ENCODE results near the gene ADAM15.
A peak's percentile ranks its signal among the peaks of the same experiment; 100 is the strongest.

ADAM15 gene

GRCh38 chr1:155083865-155084721 is 33.0 kb downstream of the ADAM15 start:
- H3K27ac Mint-ChIP-seq: peak overlapping the region; percentile 13
- H3K9me3 Mint-ChIP-seq: no peaks in the 10 kb centered on the region
- TF ChIP-seq CTCF (IDR thresholded peaks at IDR 0.05): no peak
- H3K4me3 Mint-ChIP-seq: peak overlapping the region; percentile 95
- peaks cover 9% of the 10 kb centered on the region for H3K36me3 Mint-ChIP-seq (ENCODE audit: low read depth)
- DNase-seq: no peak
- H3K27me3 Mint-ChIP-seq (ENCODE audit: low read depth, poor library complexity): peaks cover 11% of the 10 kb centered on the region
- H3K4me1 Mint-ChIP-seq: peaks cover 54% of the 10 kb centered on the region

- H3K27ac Mint-ChIP-seq: peak overlapping the region; percentile 99
- peak; percentile 89 for TF ChIP-seq CTCF (IDR thresholded peaks at IDR 0.05)
- peaks cover 49% of the 10 kb centered on the region for H3K4me1 Mint-ChIP-seq
- H3K36me3 Mint-ChIP-seq (ENCODE audit: low read depth): peaks cover 9% of the 10 kb centered on the region
- H3K9me3 Mint-ChIP-seq: no peaks in the 10 kb centered on the region
- peaks cover 11% of the 10 kb centered on the region for H3K27me3 Mint-ChIP-seq (ENCODE audit: low read depth, poor library complexity)
- H3K4me3 Mint-ChIP-seq: peak overlapping the region; percentile 95
- peak; percentile 93 for DNase-seq
Observed at GRCh38 chr1:155084722-155085503, 33.8 kb downstream of the ADAM15 start.

GRCh38 chr1:155085504-155086127 is 34.5 kb downstream of the ADAM15 start:
- no peak for TF ChIP-seq CTCF (IDR thresholded peaks at IDR 0.05)
- Mint-ChIP-seq H3K27me3 (ENCODE audit: low read depth, poor library complexity) (peaks cover 11% of the 10 kb centered on the region), H3K27ac (peak overlapping the region; percentile 99), H3K36me3 (ENCODE audit: low read depth) (peaks cover 9% of the 10 kb centered on the region), H3K9me3 (no peaks in the 10 kb centered on the region), H3K4me3 (peak overlapping the region; percentile 95), H3K4me1 (peaks cover 49% of the 10 kb centered on the region)
- peak; percentile 45 for DNase-seq

- Mint-ChIP-seq H3K27ac (no peak overlapping the region), H3K9me3 (no peaks in the 10 kb centered on the region), H3K36me3 (ENCODE audit: low read depth) (peaks cover 9% of the 10 kb centered on the region), H3K4me1 (peaks cover 49% of the 10 kb centered on the region), H3K4me3 (peak overlapping the region; percentile 57), H3K27me3 (ENCODE audit: low read depth, poor library complexity) (peaks cover 8% of the 10 kb centered on the region)
- DNase-seq: peak; percentile 90
- peak; percentile 99 for TF ChIP-seq CTCF (IDR thresholded peaks at IDR 0.05)
Observed at GRCh38 chr1:155086128-155086741, 35.1 kb downstream of the ADAM15 start.

GRCh38 chr1:155086856-155087535 is 35.9 kb downstream of the ADAM15 start:
- TF ChIP-seq CTCF (IDR thresholded peaks at IDR 0.05): no peak
- Mint-ChIP-seq H3K27ac (no peak overlapping the region), H3K4me1 (peaks cover 50% of the 10 kb centered on the region), H3K4me3 (no peak overlapping the region), H3K36me3 (ENCODE audit: low read depth) (peaks cover 9% of the 10 kb centered on the region), H3K27me3 (ENCODE audit: low read depth, poor library complexity) (peaks cover 8% of the 10 kb centered on the region), H3K9me3 (no peaks in the 10 kb centered on the region)
- no peak for DNase-seq
